Mesothelial cell of epicardium (in vitro differentiated cells): Measurements from ENCODE around the gene MACO1. TPM values are rescaled to one million over a fixed set of nuclear protein-coding genes. Genes with fewer than 3 reads are reported as not detected.

ENCODE experiments used
- DNase-seq, 2 experiments: peaks; one replicate each; pipeline ENCODE4 v3.0.0; 2021; ENCODE audit warnings: low spot score in 2 of 2; ENCODE audit not compliant: unreplicated experiment in 2 of 2
- H3K27ac Mint-ChIP-seq: 2 replicates; pipeline ENCODE4 v1.8.0; 2021; ENCODE audit warnings: mixed read lengths
- H3K27me3 Mint-ChIP-seq: 2 replicates; pipeline ENCODE4 v1.8.0; 2021; ENCODE audit warnings: low read depth, mixed read lengths
- H3K36me3 Mint-ChIP-seq: 2 replicates; pipeline ENCODE4 v1.8.0; 2021; ENCODE audit warnings: mixed read lengths
- H3K4me1 Mint-ChIP-seq: 2 replicates; pipeline ENCODE4 v1.8.0; 2021; ENCODE audit warnings: mixed read lengths
- H3K4me3 Mint-ChIP-seq: 2 replicates; pipeline ENCODE4 v1.8.0; 2021; ENCODE audit warnings: mild to moderate bottlenecking, moderate library complexity, mixed read lengths
- H3K9me3 Mint-ChIP-seq: 2 replicates; pipeline ENCODE4 v1.8.0; 2021; ENCODE audit warnings: mixed read lengths
- CTCF ChIP-seq: fragments of 200-600 bp; sonication (generic); IDR thresholded peaks from one replicate; pipeline ENCODE4 v1.5.0; 2021; ENCODE audit warnings: antibody characterized with exemption; ENCODE audit not compliant: unreplicated experiment
- total RNA-seq: library from RNA; stranded (reverse); gene quantifications from 3 replicates; pipeline ENCODE4 v1.2.1, GENCODE V29; 2021

Gene MACO1
- total RNA-seq, 1 donor from 2014 or later, result 26.9 TPM

- no peak overlapping the region for H3K4me3 Mint-ChIP-seq
- H3K9me3 Mint-ChIP-seq, result no peaks in the 10 kb centered on the region
- DNase-seq, result no peak
- no peaks in the 10 kb centered on the region for H3K27me3 Mint-ChIP-seq
- no peaks in the 10 kb centered on the region for H3K36me3 Mint-ChIP-seq
- H3K4me1 Mint-ChIP-seq, result peaks cover 54% of the 10 kb centered on the region
- no peak for TF ChIP-seq CTCF
- peak overlapping the region; percentile 56 for H3K27ac Mint-ChIP-seq
These were observed 47.9 kb downstream of the MACO1 start for GRCh38 chr1:25478633-25479032.

- Mint-ChIP-seq H3K27ac (no peak overlapping the region), H3K9me3 (no peaks in the 10 kb centered on the region), H3K27me3 (no peaks in the 10 kb centered on the region), H3K4me1 (peaks cover 44% of the 10 kb centered on the region), H3K4me3 (no peak overlapping the region), H3K36me3 (peaks cover 5% of the 10 kb centered on the region)
- DNase-seq, result no peak
- no peak for TF ChIP-seq CTCF
These were observed 50.9 kb downstream of the MACO1 start for GRCh38 chr1:25481625-25482024.

GRCh38 chr1:25482211-25482610 lies 51.5 kb downstream of the MACO1 start:
- DNase-seq, result no peak
- no peak overlapping the region for H3K4me3 Mint-ChIP-seq
- peak overlapping the region; percentile 2 for H3K27ac Mint-ChIP-seq
- TF ChIP-seq CTCF, result no peak
- no peaks in the 10 kb centered on the region for H3K27me3 Mint-ChIP-seq
- peaks cover 38% of the 10 kb centered on the region for H3K4me1 Mint-ChIP-seq
- H3K36me3 Mint-ChIP-seq, result peaks cover 9% of the 10 kb centered on the region
- H3K9me3 Mint-ChIP-seq, result no peaks in the 10 kb centered on the region

- DNase-seq, result no peak
- no peaks in the 10 kb centered on the region for H3K27me3 Mint-ChIP-seq
- peaks cover 9% of the 10 kb centered on the region for H3K36me3 Mint-ChIP-seq
- no peak for TF ChIP-seq CTCF
- peaks cover 24% of the 10 kb centered on the region for H3K4me1 Mint-ChIP-seq
- no peak overlapping the region for H3K4me3 Mint-ChIP-seq
- peak overlapping the region; percentile 50 for H3K27ac Mint-ChIP-seq
- H3K9me3 Mint-ChIP-seq, result no peaks in the 10 kb centered on the region
These were observed 53.4 kb downstream of the MACO1 start for GRCh38 chr1:25484096-25484495.

GRCh38 chr1:25484533-25484932 lies 53.8 kb downstream of the MACO1 start:
- peaks cover 24% of the 10 kb centered on the region for H3K4me1 Mint-ChIP-seq

More at GRCh38 chr1:25484533-25484932, 53.8 kb downstream of the MACO1 start:
- Mint-ChIP-seq H3K27me3 (no peaks in the 10 kb centered on the region), H3K9me3 (no peaks in the 10 kb centered on the region), H3K36me3 (peaks cover 9% of the 10 kb centered on the region), H3K27ac (peak overlapping the region; percentile 27), H3K4me3 (no peak overlapping the region)
- TF ChIP-seq CTCF, result no peak
- no peak for DNase-seq
